ENCODE results near the gene PTPRN2. TPM values are rescaled to one million over a fixed set of nuclear protein-coding genes. Genes with fewer than 3 reads are reported as not detected.
"Not testable (repeated sequence)": the region's sequence is repeated elsewhere in the genome, so short reads cannot be mapped to it uniquely, and the experiment has no call there.

PTPRN2 gene
- total RNA-seq, 1 experiment from 2014 or later = 1.2 TPM

GRCh38 chr7:157563467-157564135 is 1024.0 kb downstream of the PTPRN2 start:
- H3K4me1 ChIP-seq (replicated peaks) = peaks cover 22% of the 10 kb centered on the region
- H3K9me3 ChIP-seq (replicated peaks); H3K36me3 ChIP-seq; DNase-seq (ENCODE audit: low read depth in 1 of 2, low spot score in 2 of 2); H3K27me3 ChIP-seq (replicated peaks); H3K4me3 ChIP-seq: not testable (repeated sequence)
- peak overlapping the region; percentile 64 for H3K27ac ChIP-seq

- H3K9me3 ChIP-seq (replicated peaks); H3K27ac ChIP-seq; H3K36me3 ChIP-seq; DNase-seq (ENCODE audit: low read depth in 1 of 2, low spot score in 2 of 2); H3K4me3 ChIP-seq; H3K27me3 ChIP-seq (replicated peaks): not testable (repeated sequence)
- H3K4me1 ChIP-seq (replicated peaks) = peaks cover 22% of the 10 kb centered on the region
Observed at GRCh38 chr7:157562522-157563398, 1024.9 kb downstream of the PTPRN2 start.

- no peak for DNase-seq (ENCODE audit: low read depth in 1 of 2, low spot score in 2 of 2)
- no peaks in the 10 kb centered on the region for H3K27me3 ChIP-seq (replicated peaks)
- H3K4me3 ChIP-seq = no peak overlapping the region
- 0 out of 2 replicates have a peak, but pooled peaks cover 3% of the 10 kb centered on the region for H3K9me3 ChIP-seq (replicated peaks)
- no peaks in the 10 kb centered on the region for H3K36me3 ChIP-seq
- no peak overlapping the region for H3K27ac ChIP-seq
- H3K4me1 ChIP-seq (replicated peaks) = peaks cover 22% of the 10 kb centered on the region
Observed at GRCh38 chr7:157561816-157562410, 1025.7 kb downstream of the PTPRN2 start.

GRCh38 chr7:157561523-157561785 is 1026.2 kb downstream of the PTPRN2 start:
- no peak for DNase-seq (ENCODE audit: low read depth in 1 of 2, low spot score in 2 of 2)
- H3K36me3 ChIP-seq = no peaks in the 10 kb centered on the region
- H3K27me3 ChIP-seq (replicated peaks) = no peaks in the 10 kb centered on the region
- peaks cover 22% of the 10 kb centered on the region for H3K4me1 ChIP-seq (replicated peaks)
- no peak overlapping the region for H3K27ac ChIP-seq
- no peak overlapping the region for H3K4me3 ChIP-seq
- 0 out of 2 replicates have a peak, but pooled peaks cover 3% of the 10 kb centered on the region for H3K9me3 ChIP-seq (replicated peaks)

GRCh38 chr7:157560710-157561522 is 1026.7 kb downstream of the PTPRN2 start:
- H3K27me3 ChIP-seq (replicated peaks) = no peaks in the 10 kb centered on the region
- no peak for DNase-seq (ENCODE audit: low read depth in 1 of 2, low spot score in 2 of 2)
- H3K4me3 ChIP-seq = no peak overlapping the region
- H3K4me1 ChIP-seq (replicated peaks) = peaks cover 18% of the 10 kb centered on the region
- no peaks in the 10 kb centered on the region for H3K36me3 ChIP-seq
- 0 out of 2 replicates have a peak, but pooled peaks cover 3% of the 10 kb centered on the region for H3K9me3 ChIP-seq (replicated peaks)
- no peak overlapping the region for H3K27ac ChIP-seq

- H3K27ac ChIP-seq = no peak overlapping the region
Observed at GRCh38 chr7:157560258-157560654, 1027.4 kb downstream of the PTPRN2 start.

GRCh38 chr7:157559596-157560257 is 1027.9 kb downstream of the PTPRN2 start:
- Histone ChIP-seq H3K27me3 (replicated peaks) (no peaks in the 10 kb centered on the region), H3K9me3 (replicated peaks) (0 out of 2 replicates have a peak, but pooled peaks cover 3% of the 10 kb centered on the region), H3K4me1 (replicated peaks) (peaks cover 15% of the 10 kb centered on the region), H3K27ac (no peak overlapping the region), H3K36me3 (no peaks in the 10 kb centered on the region), H3K4me3 (no peak overlapping the region)
- no peak for DNase-seq (ENCODE audit: low read depth in 1 of 2, low spot score in 2 of 2)

More at GRCh38 chr7:157560258-157560654, 1027.4 kb downstream of the PTPRN2 start:
- H3K4me1 ChIP-seq (replicated peaks) = peaks cover 16% of the 10 kb centered on the region
- no peaks in the 10 kb centered on the region for H3K27me3 ChIP-seq (replicated peaks)
- no peak for DNase-seq (ENCODE audit: low read depth in 1 of 2, low spot score in 2 of 2)
- H3K9me3 ChIP-seq (replicated peaks) = 0 out of 2 replicates have a peak, but pooled peaks cover 3% of the 10 kb centered on the region
- H3K36me3 ChIP-seq = no peaks in the 10 kb centered on the region
- H3K4me3 ChIP-seq = no peak overlapping the region

- H3K27ac ChIP-seq = no peak overlapping the region
- no peak overlapping the region for H3K4me3 ChIP-seq
- no peak for DNase-seq (ENCODE audit: low read depth in 1 of 2, low spot score in 2 of 2)
- peaks cover 12% of the 10 kb centered on the region for H3K4me1 ChIP-seq (replicated peaks)
- H3K9me3 ChIP-seq (replicated peaks) = 0 out of 2 replicates have a peak, but pooled peaks cover 3% of the 10 kb centered on the region
- H3K27me3 ChIP-seq (replicated peaks) = no peaks in the 10 kb centered on the region
- no peaks in the 10 kb centered on the region for H3K36me3 ChIP-seq
Observed at GRCh38 chr7:157558875-157559595, 1028.6 kb downstream of the PTPRN2 start.

- Histone ChIP-seq H3K9me3 (replicated peaks) (0 out of 2 replicates have a peak, but pooled peaks cover 3% of the 10 kb centered on the region), H3K4me1 (replicated peaks) (peaks cover 11% of the 10 kb centered on the region), H3K36me3 (no peaks in the 10 kb centered on the region), H3K27ac (no peak overlapping the region), H3K4me3 (no peak overlapping the region), H3K27me3 (replicated peaks) (no peaks in the 10 kb centered on the region)
- no peak for DNase-seq (ENCODE audit: low read depth in 1 of 2, low spot score in 2 of 2)
Observed at GRCh38 chr7:157558516-157558874, 1029.1 kb downstream of the PTPRN2 start.

GRCh38 chr7:157558061-157558460 is 1029.6 kb downstream of the PTPRN2 start:
- Histone ChIP-seq H3K4me1 (replicated peaks) (peaks cover 11% of the 10 kb centered on the region), H3K4me3 (no peak overlapping the region), H3K27ac (no peak overlapping the region), H3K27me3 (replicated peaks) (no peaks in the 10 kb centered on the region), H3K9me3 (replicated peaks) (0 out of 2 replicates have a peak, but pooled peaks cover 3% of the 10 kb centered on the region), H3K36me3 (no peaks in the 10 kb centered on the region)
- no peak for DNase-seq (ENCODE audit: low read depth in 1 of 2, low spot score in 2 of 2)

- Histone ChIP-seq H3K27ac (no peak overlapping the region), H3K4me1 (replicated peaks) (peaks cover 11% of the 10 kb centered on the region), H3K27me3 (replicated peaks) (no peaks in the 10 kb centered on the region), H3K9me3 (replicated peaks) (0 out of 2 replicates have a peak, but pooled peaks cover 3% of the 10 kb centered on the region), H3K36me3 (no peaks in the 10 kb centered on the region), H3K4me3 (no peak overlapping the region)
- no peak for DNase-seq (ENCODE audit: low read depth in 1 of 2, low spot score in 2 of 2)
Observed at GRCh38 chr7:157557263-157557662, 1030.4 kb downstream of the PTPRN2 start.

GRCh38 chr7:157556642-157556944 is 1031.0 kb downstream of the PTPRN2 start:
- 0 out of 2 replicates have a peak, but pooled peaks cover 3% of the 10 kb centered on the region for H3K9me3 ChIP-seq (replicated peaks)

More at GRCh38 chr7:157556642-157556944, 1031.0 kb downstream of the PTPRN2 start:
- Histone ChIP-seq H3K4me3 (no peak overlapping the region), H3K27me3 (replicated peaks) (no peaks in the 10 kb centered on the region), H3K36me3 (no peaks in the 10 kb centered on the region), H3K4me1 (replicated peaks) (peaks cover 11% of the 10 kb centered on the region), H3K27ac (no peak overlapping the region)
- DNase-seq (ENCODE audit: low read depth in 1 of 2, low spot score in 2 of 2) = no peak
